Limb (tissue), 2 donors: ENCODE data around the gene IL12RB1.
"Not testable (repeated sequence)": the region's sequence is repeated elsewhere in the genome, so short reads cannot be mapped to it uniquely, and the experiment has no call there.

ENCODE experiments used
- DNase-seq, 2 donors: peaks; one replicate each; pipeline ENCODE4 v3.0.0-alpha.2; 2016; ENCODE audit errors: extremely low spot score in 2 of 2

IL12RB1 gene

DNA sequence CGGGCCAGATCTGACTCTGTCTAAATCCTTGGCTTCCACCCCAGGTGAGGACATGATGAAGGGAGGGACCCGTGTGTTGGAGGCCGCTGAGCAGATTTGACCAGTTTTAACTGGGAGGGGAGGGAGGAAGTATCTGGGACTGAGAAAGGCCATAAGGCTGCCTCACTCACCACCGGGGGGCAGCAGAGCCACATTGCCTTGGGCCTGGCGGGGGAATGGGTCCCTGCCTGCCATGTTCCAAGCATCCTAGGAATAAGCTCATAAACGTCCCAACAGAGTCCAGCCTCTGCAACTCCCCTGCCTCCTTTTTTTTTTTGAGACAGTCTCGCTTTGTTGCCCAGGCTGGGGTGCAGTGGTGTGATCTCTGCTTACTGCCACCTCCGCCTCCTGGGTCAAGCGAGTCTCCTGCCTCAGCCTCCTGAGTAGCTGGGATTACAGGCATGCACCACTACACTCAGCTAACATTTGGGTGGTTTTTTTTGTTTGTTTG lies 26.3 kb upstream of the IL12RB1 start:
- DNase-seq: peak; percentile 67 to 91

- DNase-seq: no peak
Measured at GRCh38 chr19:18110609-18111232, 24.0 kb upstream of the IL12RB1 start.

DNA sequence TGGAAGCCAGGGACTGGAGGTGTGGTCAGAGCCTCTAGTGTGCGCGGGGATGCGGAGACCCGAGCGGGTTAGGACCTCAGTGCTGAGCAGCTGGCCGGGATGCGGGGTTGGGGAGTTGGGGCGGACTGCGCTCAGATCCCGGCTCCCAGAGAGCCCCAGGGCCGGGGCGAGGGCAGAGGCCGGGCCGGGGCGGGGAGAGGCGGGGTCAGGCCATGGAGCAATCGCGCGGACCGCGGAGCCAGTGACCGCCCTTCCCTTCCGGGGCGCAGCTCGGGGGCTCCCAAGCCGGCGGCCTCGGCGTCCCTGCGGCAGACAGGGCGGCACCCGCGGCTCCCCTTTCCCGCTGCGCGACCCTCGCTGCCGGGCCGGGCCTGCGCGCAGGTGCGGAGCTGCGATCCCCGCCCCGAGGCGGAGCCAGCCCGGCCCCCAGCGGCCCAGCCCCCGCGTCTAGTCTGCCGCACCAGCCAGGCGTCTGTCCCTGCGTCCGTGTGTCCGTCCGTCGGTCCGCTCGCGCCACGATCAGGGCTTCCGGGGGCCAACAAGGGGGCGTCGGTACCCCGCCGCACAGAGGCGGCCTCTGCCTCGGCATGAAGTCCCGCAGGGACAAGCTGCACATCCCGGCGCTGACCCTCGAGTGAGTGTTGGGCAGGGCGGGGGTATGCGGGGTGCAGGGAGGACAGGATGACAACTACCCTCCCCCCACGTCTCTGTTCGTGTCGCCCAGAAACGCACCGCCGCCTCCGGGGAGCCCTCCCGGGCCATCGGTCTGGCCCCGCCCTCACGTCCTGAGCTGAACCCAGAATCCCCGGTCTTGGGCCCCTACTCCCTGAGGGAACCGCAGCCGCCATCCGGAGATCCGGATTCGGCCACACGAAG lies 23.2 kb upstream of the IL12RB1 start:
- peak in 1 of 2 donors; percentile 57 for DNase-seq

DNA sequence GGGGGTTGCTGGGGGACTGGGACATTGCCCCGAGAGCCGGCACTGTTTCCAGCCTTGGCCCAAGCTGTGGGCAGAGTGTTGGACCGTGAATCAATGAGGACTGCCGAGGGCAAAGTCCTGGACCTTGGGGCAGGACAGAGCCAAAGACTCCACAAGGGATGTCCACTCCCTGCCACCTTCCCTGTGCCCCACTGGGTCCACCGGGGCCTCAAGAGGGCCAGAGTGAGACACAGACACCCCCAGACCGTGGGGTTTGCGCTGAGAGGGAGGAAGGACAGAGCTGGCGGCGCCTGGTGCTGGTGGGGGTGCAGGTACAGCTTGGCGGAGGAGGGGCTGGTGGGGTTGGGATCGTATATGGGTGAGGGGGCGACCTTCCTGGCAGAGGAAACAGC lies 22.6 kb upstream of the IL12RB1 start:
- no peak for DNase-seq

- DNase-seq: no peak
Measured at GRCh38 chr19:18108897-18109296, 22.2 kb upstream of the IL12RB1 start.

DNA sequence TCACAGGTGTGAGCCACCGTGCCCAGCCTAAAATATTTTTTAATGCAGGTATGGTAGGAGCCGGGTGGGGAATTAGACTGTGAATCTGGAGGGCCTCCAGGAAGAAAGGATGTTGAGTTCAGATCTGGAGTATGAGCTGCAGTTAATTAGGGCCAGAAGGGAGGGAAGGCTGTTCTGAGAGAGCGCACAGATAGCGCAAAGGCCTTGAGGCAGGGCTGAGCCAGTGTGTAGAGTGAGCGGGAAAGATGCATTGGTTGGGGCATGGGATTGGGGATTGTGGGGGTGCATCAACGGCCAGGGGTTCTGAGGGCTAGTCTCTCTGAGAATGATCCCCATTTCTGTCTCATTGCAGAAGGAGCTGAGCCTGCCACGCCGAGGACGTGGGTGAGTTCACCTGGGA lies 20.5 kb upstream of the IL12RB1 start:
- no peak for DNase-seq

- not testable (repeated sequence) for DNase-seq
Measured at GRCh38 chr19:18105259-18105658, 18.5 kb upstream of the IL12RB1 start.

DNA sequence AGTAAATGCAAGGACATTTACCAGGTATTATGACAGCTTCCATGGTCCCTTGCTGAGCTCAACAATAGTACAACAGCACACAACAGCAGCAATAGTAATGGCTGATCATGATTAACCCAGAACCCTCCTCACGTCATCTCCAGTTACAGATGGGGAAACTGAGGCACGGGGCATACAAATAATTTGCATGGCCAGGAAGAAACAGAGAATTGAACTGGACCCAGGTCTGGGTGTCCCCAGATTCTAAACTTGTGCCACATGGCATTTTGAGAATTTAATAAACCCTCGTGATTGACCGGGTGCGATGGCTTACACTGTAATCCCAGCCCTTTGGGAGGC lies 18.0 kb upstream of the IL12RB1 start:
- no peak for DNase-seq

DNA sequence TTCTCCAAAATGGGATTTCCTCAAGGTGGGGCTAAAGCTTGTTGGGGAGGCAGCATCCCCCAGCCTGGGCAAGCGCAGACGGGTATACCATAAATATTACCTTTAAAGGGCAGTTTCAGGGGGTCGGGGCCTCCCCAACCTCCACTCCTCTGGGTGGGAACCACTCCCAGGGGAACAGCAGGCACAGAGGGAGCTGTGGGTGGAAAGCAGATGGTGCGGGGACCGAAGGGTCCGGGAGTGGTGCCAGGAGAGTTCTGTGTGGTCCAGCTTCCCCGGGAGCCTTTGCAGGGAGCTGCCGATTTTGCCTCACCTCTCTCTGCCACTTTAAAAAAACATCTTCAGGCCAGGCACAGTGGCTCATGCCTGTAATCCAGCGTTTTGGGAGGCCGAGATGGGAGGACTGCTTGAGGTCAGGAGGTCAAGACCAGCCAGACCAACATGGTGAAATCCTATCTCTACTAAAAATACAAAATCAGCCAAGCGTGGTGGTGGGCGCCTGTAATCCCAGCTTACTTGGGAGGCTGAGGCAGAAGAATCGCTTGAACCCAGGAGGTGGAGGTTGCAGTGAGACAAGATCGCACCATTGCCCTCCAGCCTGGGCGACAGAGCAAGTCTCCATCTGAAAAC lies 16.3 kb upstream of the IL12RB1 start:
- DNase-seq: no peak

DNA sequence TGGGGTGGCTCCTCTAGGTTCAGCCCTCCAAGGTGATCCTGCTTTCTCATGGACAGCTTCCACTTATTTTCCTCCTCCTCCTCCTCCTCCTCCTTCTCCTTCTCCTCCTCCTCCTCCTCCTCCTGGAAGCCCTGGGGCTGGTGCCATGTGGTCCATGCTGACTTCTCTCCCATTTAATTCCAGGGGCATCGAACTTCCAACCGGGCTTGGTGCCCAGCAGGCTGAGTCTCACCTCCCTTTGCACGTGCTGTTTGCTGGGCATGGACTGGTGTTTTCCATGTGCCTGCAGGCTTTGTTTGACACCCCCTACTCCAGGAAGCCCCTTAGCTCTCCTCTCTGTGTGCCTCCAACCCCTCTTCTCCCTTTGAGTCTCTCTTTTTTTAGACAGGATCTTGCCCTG lies 14.5 kb upstream of the IL12RB1 start:
- no peak for DNase-seq

DNA sequence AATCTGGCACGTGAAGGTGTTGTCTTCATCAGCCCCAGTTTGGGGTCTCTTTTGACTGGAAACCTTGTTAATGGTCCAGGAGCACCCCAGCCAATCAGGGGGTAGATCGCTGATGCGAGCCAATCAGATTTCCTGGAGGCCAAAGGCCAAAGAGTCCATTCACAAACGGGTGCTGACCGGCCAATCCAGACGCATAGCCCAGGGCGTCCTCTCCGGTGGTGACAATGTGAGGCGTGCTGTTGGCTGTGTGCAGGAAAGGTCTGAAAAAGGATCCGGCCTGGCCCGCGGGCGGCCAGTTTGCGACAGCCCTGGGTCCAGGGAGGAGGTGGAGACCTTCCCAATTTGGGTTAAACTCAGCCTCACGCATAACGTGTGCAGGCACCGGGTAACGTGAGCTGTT lies 14.0 kb upstream of the IL12RB1 start:
- no peak for DNase-seq

- DNase-seq: no peak
Measured at GRCh38 chr19:18099623-18099995, 12.9 kb upstream of the IL12RB1 start.

DNA sequence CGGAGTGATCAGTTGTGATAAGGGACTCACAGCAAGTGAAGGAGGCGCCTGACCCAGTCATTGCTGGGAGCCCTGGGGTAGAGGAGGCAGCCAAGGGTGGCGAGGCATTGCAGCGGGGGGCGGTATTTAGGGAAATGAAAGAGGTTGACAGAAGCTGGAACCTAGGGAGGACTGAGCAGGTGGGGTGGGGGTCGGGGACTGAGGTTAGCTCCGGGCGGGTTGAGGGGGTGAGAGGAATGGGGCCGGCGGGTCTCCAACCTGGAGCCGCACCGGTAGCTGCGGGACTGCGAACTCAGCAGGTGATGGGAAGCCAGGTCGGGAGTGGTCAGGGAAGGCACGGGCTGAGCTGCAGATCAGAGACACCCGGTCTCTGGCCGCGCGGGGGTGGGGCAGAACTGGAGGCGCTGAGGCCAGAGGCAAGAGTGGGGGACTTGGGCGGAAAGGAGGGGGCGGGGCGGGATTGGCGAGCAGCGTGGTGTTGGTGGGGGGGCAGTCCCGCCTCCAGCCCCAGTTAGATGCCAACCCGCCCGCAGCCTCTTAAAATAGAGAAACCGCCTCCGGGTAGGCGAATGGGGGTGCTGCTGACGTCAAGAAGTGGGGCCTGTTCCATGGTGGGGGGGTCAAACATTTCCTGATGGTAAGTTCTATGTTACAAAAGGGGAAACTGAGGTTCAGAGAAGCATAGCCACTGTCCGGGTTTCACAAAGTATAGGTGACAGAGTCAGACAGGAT lies 12.3 kb upstream of the IL12RB1 start:
- DNase-seq: no peak

DNA sequence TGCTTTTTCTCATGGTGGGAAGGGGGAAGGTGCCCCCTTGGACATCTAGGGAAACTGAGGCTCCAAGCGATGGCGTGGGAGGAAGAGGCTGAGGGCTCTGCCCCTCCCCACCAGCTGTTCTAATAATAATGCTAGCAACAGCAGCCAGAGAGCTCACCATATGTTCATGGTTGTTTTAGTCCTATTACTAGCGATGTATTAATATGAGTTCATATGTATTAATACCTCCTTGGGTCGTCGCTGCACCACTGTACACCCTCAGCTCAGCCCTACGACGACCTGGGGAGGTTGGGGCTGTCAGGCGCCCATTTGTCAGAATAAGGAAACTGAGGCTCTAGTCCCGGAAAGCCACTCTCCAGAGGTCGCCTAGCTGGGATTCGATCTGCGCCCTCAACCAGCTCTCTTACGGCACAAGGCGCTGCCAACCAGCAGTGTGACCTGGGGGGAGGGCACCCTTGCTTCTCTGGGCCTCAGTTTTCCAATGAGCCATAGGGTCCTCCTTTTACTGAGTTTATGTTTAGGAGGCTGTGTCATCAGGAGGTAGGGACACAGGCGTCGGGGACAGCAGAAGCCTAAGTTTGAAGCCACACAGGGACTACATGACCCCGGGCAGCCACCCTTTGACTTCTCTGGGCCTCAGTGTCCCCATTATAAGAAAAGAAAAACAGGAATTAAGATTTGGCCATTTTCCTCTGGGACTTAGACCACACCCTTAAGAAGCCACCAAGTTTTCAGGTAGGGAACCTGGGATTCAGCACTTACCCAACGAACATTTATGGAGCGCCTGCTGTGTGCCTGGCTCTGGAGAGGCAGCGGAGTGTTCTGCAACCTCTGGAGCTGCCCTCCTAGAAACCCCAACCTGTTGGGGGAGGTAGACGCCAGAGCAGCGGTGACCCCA lies 11.5 kb upstream of the IL12RB1 start:
- no peak for DNase-seq

DNA sequence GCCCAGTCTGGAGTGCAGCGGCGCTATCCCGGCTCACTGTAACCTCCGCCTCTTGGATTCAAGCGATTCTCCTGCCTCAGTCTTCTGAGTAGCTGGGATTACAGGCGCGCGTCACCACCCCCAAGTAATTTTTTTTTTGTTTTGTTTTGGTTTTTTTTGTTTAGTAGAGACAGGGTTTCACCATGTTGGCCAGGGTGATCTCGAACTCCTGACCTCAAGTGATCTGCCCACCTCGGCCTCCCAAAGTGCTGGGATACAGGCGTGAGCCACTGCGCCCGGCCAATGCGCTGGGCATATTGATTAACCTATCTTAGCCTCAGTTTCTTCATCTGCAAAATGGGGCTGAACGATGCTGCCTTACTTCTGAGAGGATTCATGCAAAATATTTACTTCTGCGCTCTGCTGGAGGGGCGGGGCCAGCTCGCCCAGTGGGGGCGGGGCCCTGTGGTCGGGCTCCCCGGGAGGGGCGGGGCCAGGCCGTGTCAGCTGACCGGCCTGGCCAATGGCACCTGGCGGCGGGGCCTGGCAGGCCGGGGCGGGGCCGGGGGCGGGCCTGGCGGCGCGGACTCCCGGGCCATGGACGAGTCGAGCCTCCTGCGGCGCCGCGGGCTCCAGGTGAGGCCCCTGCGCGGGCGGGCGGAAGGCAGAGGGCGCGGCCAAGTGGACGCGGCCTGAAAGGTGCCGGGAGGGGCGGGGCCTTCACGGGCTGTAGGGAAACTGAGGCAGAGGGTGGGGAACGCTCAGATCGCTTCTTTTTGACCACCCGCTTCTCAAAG lies 10.7 kb upstream of the IL12RB1 start, which contains the start of gene MAST3:
Gene MAST3 (plus strand): TSS at position 562 of the 776 bp plus-strand sequence. CDS start 15 bp downstream, at position 577.
- DNase-seq: peak in 1 of 2 donors; percentile 71

DNA sequence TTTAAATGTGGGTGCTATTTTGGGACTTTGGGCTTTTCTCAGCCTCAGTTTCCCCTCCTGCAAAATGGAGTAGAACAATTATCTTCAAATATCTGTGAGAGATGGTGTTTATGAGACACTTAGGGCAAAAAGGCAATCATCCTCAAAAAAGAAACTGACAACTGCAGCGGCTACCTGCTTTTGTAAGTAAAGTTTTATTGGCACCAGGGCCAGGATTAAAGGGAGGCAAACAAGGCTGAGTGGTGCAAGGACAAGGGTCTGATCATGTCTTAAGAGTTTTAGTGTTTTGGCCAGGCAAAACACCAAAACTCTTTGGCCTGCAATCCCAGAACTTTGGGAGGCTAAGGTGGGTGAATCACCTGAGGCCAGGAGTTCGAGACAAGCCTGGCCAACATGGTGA lies 9.5 kb upstream of the IL12RB1 start:
- DNase-seq: no peak

DNA sequence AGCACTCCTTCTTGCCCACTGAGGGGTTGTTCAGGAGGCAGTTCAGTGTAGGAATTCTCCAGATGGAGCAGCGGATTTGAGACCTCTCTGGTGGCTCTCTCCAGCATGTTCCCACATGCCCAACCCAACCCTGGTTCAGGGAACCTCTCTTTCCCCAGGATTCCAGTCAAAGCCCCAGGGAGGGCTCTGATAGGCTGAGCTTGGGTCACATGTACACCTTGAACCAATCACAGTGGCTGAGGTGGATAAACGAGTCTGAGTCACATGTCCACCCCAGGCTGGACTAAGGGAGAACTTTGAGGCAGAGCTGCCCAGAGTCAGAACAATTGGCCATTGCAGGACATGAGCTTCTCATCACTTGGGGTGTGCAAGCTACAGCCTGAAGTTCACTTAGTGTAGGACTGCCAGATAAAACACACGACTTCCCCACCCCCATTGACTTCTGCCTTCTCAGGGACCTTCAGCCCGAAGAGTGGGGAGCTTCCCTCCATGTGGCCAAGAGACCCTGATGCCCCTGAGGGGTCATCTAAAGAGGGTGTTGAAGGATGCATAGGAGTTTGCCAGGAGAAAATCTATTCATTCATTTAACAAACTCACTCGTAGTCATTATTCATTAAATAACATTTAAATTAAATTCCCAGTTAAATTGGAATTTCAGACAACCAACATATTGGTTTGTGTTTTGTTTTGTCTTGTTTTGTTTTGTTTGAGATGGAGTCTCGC lies 6.9 kb upstream of the IL12RB1 start:
- no peak for DNase-seq

DNA sequence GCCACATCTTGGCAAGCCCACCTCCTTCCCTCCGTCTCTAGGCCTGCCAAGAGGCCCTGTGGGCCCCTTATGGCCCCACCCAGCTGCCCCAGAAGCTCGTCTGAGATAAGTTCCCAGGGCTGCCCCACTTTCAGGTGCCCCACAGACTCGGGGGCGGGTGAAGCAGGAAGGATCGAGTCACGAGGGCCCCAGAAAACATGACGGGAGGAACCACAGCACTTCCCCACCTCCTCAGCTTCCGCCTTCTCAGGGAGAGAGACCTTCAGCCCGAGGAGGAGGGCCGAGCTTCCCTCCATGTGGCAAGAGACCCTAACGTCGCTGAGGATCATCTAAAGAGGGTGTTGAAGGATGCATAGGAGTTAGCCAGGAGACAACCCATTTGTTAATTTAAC lies 4.5 kb upstream of the IL12RB1 start:
- DNase-seq: no peak

GRCh38 chr19:18090545-18091216 lies 3.9 kb upstream of the IL12RB1 start:
- DNase-seq: no peak
